ENCODE results near the gene CFAP20. TPM values are rescaled to one million over a fixed set of nuclear protein-coding genes. Genes with fewer than 3 reads are reported as not detected.

CFAP20 gene
- total and polyA plus RNA-seq, 2 of the 13 experiments (the other 11 are each of a cell fraction or from before 2014, with no cell fraction given): 73.1 to 87.4 TPM

GRCh38 chr16:58114827-58115825, 14.1 kb downstream of the CFAP20 start:
- in situ Hi-C loops (cut with HindIII; ENCODE audit: extremely low pct_ligation_motif_present, low pct_unique_long_range_greater_than_20kb): no loop called here
- POLR2A ChIA-PET: no interaction called here
- WGBS (ENCODE audit: low lambda C conversion rate): 97% methylated on average over 23 of the region's 23 CpGs

GRCh38 chr16:58111302-58111627, 17.9 kb downstream of the CFAP20 start:
- Histone ChIP-seq H3K27ac (ENCODE audit: extremely low read length, insufficient read depth, low read length) (no peak overlapping the region), H2AFZ (ENCODE audit: low read length) (no peak overlapping the region), H3K9ac (ENCODE audit: insufficient read depth, low read depth, low read length) (no peak overlapping the region), H3K79me2 (ENCODE audit: insufficient read depth, low read length) (no peaks in the 10 kb centered on the region), H3K36me3 (replicated peaks in 1 of 2; ENCODE audit: control insufficient read depth in 1 of 2, insufficient read depth in 2 of 2, low read length in 2 of 2) (peaks cover 15 to 30% of the 10 kb centered on the region in 2 experiments), H3K4me3 (replicated peaks in 1 of 3; ENCODE audit: insufficient read depth in 1 of 3, low read depth in 2 of 3, low read length in 3 of 3) (no peak overlapping the region), H3K4me2 (ENCODE audit: low read depth, low read length) (no peak overlapping the region), H3K9me3 (ENCODE audit: low read length) (no peaks in the 10 kb centered on the region), H3K4me1 (ENCODE audit: insufficient read depth, low read length) (no peaks in the 10 kb centered on the region), H3K27me3 (ENCODE audit: control insufficient read depth in 1 of 2, insufficient read depth in 2 of 2, low read length in 2 of 2) (no peaks in the 10 kb centered on the region), H4K20me1 (ENCODE audit: insufficient read depth, low read length) (no peaks in the 10 kb centered on the region)
- intact Hi-C loops (cut with micrococcal nuclease; ENCODE audit: unreplicated experiment): no loop called here
- ChIA-PET CTCF (ENCODE audit: low intra/inter-chr PET ratio, low total read pairs) (no interaction called here), POLR2A (no interaction called here)
- no TSS peak for BruUV-seq (replicated peaks)
- DNase-seq (ENCODE audit: low spot score) (no peak), FAIRE-seq (no peak), ATAC-seq (no peak)
- 87% methylated on average over 3 of the region's 3 CpGs for WGBS (ENCODE audit: low lambda C conversion rate)
- in situ Hi-C loops (cut with HindIII; ENCODE audit: extremely low pct_ligation_motif_present, low pct_unique_long_range_greater_than_20kb): no loop called here
- TF ChIP-seq SAFB2 (CRISPR knock-in tag; IDR thresholded peaks at IDR 0.05; ENCODE audit: borderline replicate concordance, low read depth) (no peak), RBM22 (optimal IDR thresholded peaks at IDR 0.05; ENCODE audit: low read length) (peak; percentile 63)

More at GRCh38 chr16:58114827-58115825, 14.1 kb downstream of the CFAP20 start:
- H2AFZ ChIP-seq (ENCODE audit: low read length): no peak overlapping the region
- no peak overlapping the region for H3K9ac ChIP-seq (ENCODE audit: insufficient read depth, low read depth, low read length)
- H3K4me1 ChIP-seq (ENCODE audit: insufficient read depth, low read length): peaks cover 15% of the 10 kb centered on the region
- no peak for ATAC-seq
- no peak overlapping the region for H3K4me2 ChIP-seq (ENCODE audit: low read depth, low read length)
- FAIRE-seq: no peak
- no peak for TF ChIP-seq BCL6 (CRISPR knock-in tag; IDR thresholded peaks at IDR 0.05)
- TF ChIP-seq CEBPB (IDR thresholded peaks at IDR 0.05; ENCODE audit: borderline replicate concordance, low read depth, low read length): no peak
- TF ChIP-seq PHF5A (CRISPR knock-in tag; IDR thresholded peaks at IDR 0.05; ENCODE audit: low read depth, unreplicated experiment): no peak
- TF ChIP-seq ZNF20 (CRISPR knock-in tag; IDR thresholded peaks at IDR 0.05): no peak
- no peak for TF ChIP-seq ZSCAN30 (CRISPR knock-in tag; IDR thresholded peaks at IDR 0.05)
- TF ChIP-seq ZNF720 (CRISPR knock-in tag; IDR thresholded peaks at IDR 0.05): no peak
- TF ChIP-seq THAP7 (CRISPR knock-in tag; IDR thresholded peaks at IDR 0.05): no peak
- peaks cover 16 to 38% of the 10 kb centered on the region in 2 experiments for H3K36me3 ChIP-seq (replicated peaks in 1 of 2; ENCODE audit: control insufficient read depth in 1 of 2, insufficient read depth in 2 of 2, low read length in 2 of 2)
- DNase-seq (ENCODE audit: low spot score): no peak
- no peaks in the 10 kb centered on the region for H3K9me3 ChIP-seq (ENCODE audit: low read length)
- CTCF ChIA-PET (ENCODE audit: low intra/inter-chr PET ratio, low total read pairs): no interaction called here
- no peaks in the 10 kb centered on the region for H3K27me3 ChIP-seq (ENCODE audit: control insufficient read depth in 1 of 2, insufficient read depth in 2 of 2, low read length in 2 of 2)
- H4K20me1 ChIP-seq (ENCODE audit: insufficient read depth, low read length): peaks cover 20% of the 10 kb centered on the region
- no peak overlapping the region for H3K27ac ChIP-seq (ENCODE audit: extremely low read length, insufficient read depth, low read length)
- H3K4me3 ChIP-seq (replicated peaks in 1 of 3; ENCODE audit: insufficient read depth in 1 of 3, low read depth in 2 of 3, low read length in 3 of 3): no peak overlapping the region
- H3K79me2 ChIP-seq (ENCODE audit: insufficient read depth, low read length): peaks cover 32% of the 10 kb centered on the region
- intact Hi-C loops (cut with micrococcal nuclease; ENCODE audit: unreplicated experiment): no loop called here
- BruUV-seq (replicated peaks): no TSS peak

Measured in HepG2 (cell line).